Activated CD8-positive, alpha-beta memory T cell treated with anti-CD3 and anti-CD28 coated beads, Interleukin-2, amount 10 ng/mL, durations not matched to agents 7 days and 5 days (primary cell): Measurements from ENCODE around the gene MAPK12. TPM values are rescaled to one million over a fixed set of nuclear protein-coding genes. Genes with fewer than 3 reads are reported as not detected.

Source experiments
- ATAC-seq: fragments of 150-1000 bp; cut with Tn5 transposase; one replicate; pipeline ENCODE4 v1.10.0; 2021; ENCODE audit warnings: moderate library complexity
- CTCF ChIA-PET: fragments of 350-600 bp; sonication (Branson Sonifier 250); formaldehyde crosslinking; loops from one replicate; lab custom pipeline; 2021; ENCODE audit warnings: antibody characterized with exemption; lab: Charles Lee
- DNase-seq: peaks from one replicate; pipeline ENCODE4 v3.0.0-alpha.2; 2020
- H3K27ac Mint-ChIP-seq: one replicate; pipeline ENCODE4 v1.8.0; 2021; ENCODE audit warnings: mild to moderate bottlenecking, mixed read lengths
- H3K27me3 Mint-ChIP-seq: one replicate; pipeline ENCODE4 v1.8.0; 2021; ENCODE audit warnings: mixed read lengths
- H3K36me3 Mint-ChIP-seq: one replicate; pipeline ENCODE4 v1.8.0; 2021; ENCODE audit warnings: mild to moderate bottlenecking, mixed read lengths
- H3K4me1 Mint-ChIP-seq: one replicate; pipeline ENCODE4 v1.8.0; 2021; ENCODE audit warnings: mixed read lengths
- H3K4me3 Mint-ChIP-seq: one replicate; pipeline ENCODE4 v1.8.0; 2021; ENCODE audit warnings: mild to moderate bottlenecking, moderate library complexity, mixed read lengths
- H3K9me3 Mint-ChIP-seq: one replicate; pipeline ENCODE4 v1.8.0; 2022; ENCODE audit warnings: low read depth, mixed read lengths
- total RNA-seq, 2 experiments: library from RNA; stranded (reverse); gene quantifications; one replicate each; pipeline ENCODE4 v1.2.3, GENCODE V29; 2021

MAPK12 gene
- total RNA-seq, result 10 to 100 TPM; 13.9 to 15.8 TPM

GRCh38 chr22:50261615-50262459, at the start of gene MAPK12:
MAPK12 (minus strand) TSS chr22:50261683; CDS start chr22:50261509, 174 bp downstream.
- H3K9me3 Mint-ChIP-seq, result no peaks in the 10 kb centered on the region
- peaks cover 6% of the 10 kb centered on the region for H3K27me3 Mint-ChIP-seq
- H3K4me3 Mint-ChIP-seq, result peak within 1 kb of the TSS; percentile 46
- H3K4me1 Mint-ChIP-seq, result peaks cover 6% of the 10 kb centered on the region
- H3K36me3 Mint-ChIP-seq, result no peaks in the 10 kb centered on the region
- H3K27ac Mint-ChIP-seq, result no peak within 1 kb of the TSS
- ATAC-seq (peak; percentile 21), DNase-seq (no peak)
- CTCF ChIA-PET, result interaction anchor here (0.8 to 2.1 kb wide), 8 partner anchors 9 to 359 kb away, joined by 3 to 8 read pairs (median 4); partner anchors contain the start of gene HDAC10

GRCh38 chr22:50310949-50311444, 49.5 kb upstream of the MAPK12 start:
- H3K4me1 Mint-ChIP-seq, result peaks cover 22% of the 10 kb centered on the region
- H3K9me3 Mint-ChIP-seq, result no peaks in the 10 kb centered on the region
- no peak overlapping the region for H3K27ac Mint-ChIP-seq
- no peak for DNase-seq
- ATAC-seq, result no peak
- CTCF ChIA-PET, result no interaction called here
- H3K27me3 Mint-ChIP-seq, result peaks cover 4% of the 10 kb centered on the region
- no peaks in the 10 kb centered on the region for H3K36me3 Mint-ChIP-seq
- no peak overlapping the region for H3K4me3 Mint-ChIP-seq

- H3K9me3 Mint-ChIP-seq, result no peaks in the 10 kb centered on the region
- peaks cover 6% of the 10 kb centered on the region for H3K27me3 Mint-ChIP-seq
- no peak overlapping the region for H3K4me3 Mint-ChIP-seq
- H3K27ac Mint-ChIP-seq, result no peak overlapping the region
- CTCF ChIA-PET, result interaction anchor here (1.5 kb wide), 1 partner anchor 11 kb away, joined by 4 read pairs; no protein-coding TSS in a partner anchor
- no peak for ATAC-seq
- no peak for DNase-seq
- H3K36me3 Mint-ChIP-seq, result no peaks in the 10 kb centered on the region
- peaks cover 22% of the 10 kb centered on the region for H3K4me1 Mint-ChIP-seq
Measured at GRCh38 chr22:50310031-50310722, 48.7 kb upstream of the MAPK12 start.

- ATAC-seq, result no peak
- DNase-seq, result no peak
- CTCF ChIA-PET, result interaction anchor here (0.9 to 1.5 kb wide), 2 partner anchors 11 to 34 kb away, joined by 3 to 4 read pairs; no protein-coding TSS in a partner anchor
- H3K27me3 Mint-ChIP-seq, result peaks cover 6% of the 10 kb centered on the region
- H3K27ac Mint-ChIP-seq, result no peak overlapping the region
- no peak overlapping the region for H3K4me3 Mint-ChIP-seq
- H3K9me3 Mint-ChIP-seq, result no peaks in the 10 kb centered on the region
- no peaks in the 10 kb centered on the region for H3K36me3 Mint-ChIP-seq
- H3K4me1 Mint-ChIP-seq, result peaks cover 18% of the 10 kb centered on the region
Measured at GRCh38 chr22:50309601-50309991, 48.1 kb upstream of the MAPK12 start.

GRCh38 chr22:50308986-50309600, 47.6 kb upstream of the MAPK12 start:
- H3K27me3 Mint-ChIP-seq, result peaks cover 6% of the 10 kb centered on the region
- ATAC-seq, result no peak
- H3K9me3 Mint-ChIP-seq, result no peaks in the 10 kb centered on the region
- CTCF ChIA-PET, result interaction anchor here (0.9 to 1.5 kb wide), 2 partner anchors 12 to 34 kb away, joined by 3 to 4 read pairs; no protein-coding TSS in a partner anchor
- H3K4me3 Mint-ChIP-seq, result no peak overlapping the region
- DNase-seq, result no peak
- H3K27ac Mint-ChIP-seq, result no peak overlapping the region
- H3K36me3 Mint-ChIP-seq, result no peaks in the 10 kb centered on the region
- peaks cover 17% of the 10 kb centered on the region for H3K4me1 Mint-ChIP-seq

GRCh38 chr22:50308597-50308935, 47.1 kb upstream of the MAPK12 start:
- no peak for ATAC-seq
- H3K4me1 Mint-ChIP-seq, result peaks cover 16% of the 10 kb centered on the region
- H3K4me3 Mint-ChIP-seq, result no peak overlapping the region
- peaks cover 6% of the 10 kb centered on the region for H3K27me3 Mint-ChIP-seq
- CTCF ChIA-PET, result interaction anchor here (0.9 kb wide), 1 partner anchor 33 kb away, joined by 3 read pairs; no protein-coding TSS in a partner anchor
- no peaks in the 10 kb centered on the region for H3K36me3 Mint-ChIP-seq
- DNase-seq, result no peak
- no peak overlapping the region for H3K27ac Mint-ChIP-seq
- H3K9me3 Mint-ChIP-seq, result no peaks in the 10 kb centered on the region

GRCh38 chr22:50307890-50308596, 46.6 kb upstream of the MAPK12 start:
- CTCF ChIA-PET, result interaction anchor here (1.3 kb wide), 1 partner anchor 31 kb away, joined by 5 read pairs; no protein-coding TSS in a partner anchor
- Mint-ChIP-seq H3K36me3 (no peaks in the 10 kb centered on the region), H3K9me3 (no peaks in the 10 kb centered on the region), H3K4me1 (peaks cover 16% of the 10 kb centered on the region), H3K27ac (no peak overlapping the region), H3K4me3 (no peak overlapping the region), H3K27me3 (peaks cover 6% of the 10 kb centered on the region)
- ATAC-seq (no peak), DNase-seq (no peak)

- DNase-seq (peak; percentile 55), ATAC-seq (peak; percentile 69)
- no peaks in the 10 kb centered on the region for H3K36me3 Mint-ChIP-seq
- CTCF ChIA-PET, result interaction anchor here (0.6 to 1.5 kb wide), 9 partner anchors 13 to 76 kb away, joined by 3 to 7 read pairs (median 5); no protein-coding TSS in a partner anchor
- H3K27me3 Mint-ChIP-seq, result peaks cover 6% of the 10 kb centered on the region
- peak within 1 kb of the TSS; percentile 64 for H3K4me3 Mint-ChIP-seq
- H3K4me1 Mint-ChIP-seq, result peaks cover 16% of the 10 kb centered on the region
- H3K27ac Mint-ChIP-seq, result no peak within 1 kb of the TSS
- no peaks in the 10 kb centered on the region for H3K9me3 Mint-ChIP-seq
Measured at GRCh38 chr22:50306753-50307749, 45.6 kb upstream of the MAPK12 start, which contains the start of gene PLXNB2. PLXNB2 (minus strand) TSS chr22:50307646; CDS start chr22:50290584, 17,062 bp downstream.

- no peak overlapping the region for H3K27ac Mint-ChIP-seq
- H3K36me3 Mint-ChIP-seq, result no peaks in the 10 kb centered on the region
- DNase-seq (no peak), ATAC-seq (no peak)
- peak overlapping the region; percentile 64 for H3K4me3 Mint-ChIP-seq
- H3K9me3 Mint-ChIP-seq, result no peaks in the 10 kb centered on the region
- CTCF ChIA-PET, result interaction anchor here (0.6 to 1.6 kb wide), 9 partner anchors 12 to 75 kb away, joined by 3 to 6 read pairs (median 4); no protein-coding TSS in a partner anchor
- peaks cover 16% of the 10 kb centered on the region for H3K4me1 Mint-ChIP-seq
- H3K27me3 Mint-ChIP-seq, result peaks cover 6% of the 10 kb centered on the region
Measured at GRCh38 chr22:50305923-50306566, 44.6 kb upstream of the MAPK12 start.

- H3K27me3 Mint-ChIP-seq, result peaks cover 6% of the 10 kb centered on the region
- H3K36me3 Mint-ChIP-seq, result no peaks in the 10 kb centered on the region
- DNase-seq, result no peak
- H3K4me3 Mint-ChIP-seq, result no peak overlapping the region
- no peak overlapping the region for H3K27ac Mint-ChIP-seq
- H3K9me3 Mint-ChIP-seq, result no peaks in the 10 kb centered on the region
- CTCF ChIA-PET, result interaction anchor here (0.9 to 2.2 kb wide), 5 partner anchors 9 to 62 kb away, joined by 3 to 6 read pairs (median 4); no protein-coding TSS in a partner anchor
- no peak for ATAC-seq
- H3K4me1 Mint-ChIP-seq, result peaks cover 16% of the 10 kb centered on the region
Measured at GRCh38 chr22:50305393-50305922, 44.0 kb upstream of the MAPK12 start.
